HepG2 (cell line): ENCODE results near the gene MLST8. TPM values are rescaled to one million over a fixed set of nuclear protein-coding genes. Genes with fewer than 3 reads are reported as not detected.

Experiments used
- ATAC-seq: fragments of 200-7000 bp; cut with Tn5 transposase; 3 replicates; pipeline ENCODE4 v1.9.1; 2020; ENCODE audit warnings: mild to moderate bottlenecking, moderate library complexity
- BruUV-seq: library from RNA; stranded (reverse); fragments of 400-500 nt; replicated peaks from 2 replicates; lab custom pipeline; 2021; lab: Mats Ljungman, UMichigan
- CTCF ChIA-PET: fragments of 300-600 bp; formaldehyde crosslinking; extraction: SDS; loops from one replicate; lab custom pipeline; 2021; ENCODE audit warnings: low total read pairs, inconsistent platforms, low intra/inter-chr PET ratio; lab: Yijun Ruan, JAX
- POLR2A ChIA-PET: fragments of 350-600 bp; sonication (Branson Sonifier 250); formaldehyde crosslinking; loops from one replicate; lab custom pipeline; 2020; ENCODE audit warnings: antibody characterized with exemption, inconsistent platforms; lab: Yijun Ruan, JAX
- DNase-seq: peaks from one replicate; pipeline ENCODE4 v3.0.0-alpha.2; 2015; ENCODE audit warnings: low spot score
- FAIRE-seq: peaks from 3 replicates; lab custom pipeline; 2011; peaks lifted over from hg19 to GRCh38; lab: Jason Lieb, UNC
- H2AFZ ChIP-seq: one replicate; pipeline ENCODE4 v1.6.1; 2011; ENCODE audit warnings: low read length, inconsistent platforms
- H3K27ac ChIP-seq: fragments of 300-600 bp; 3 replicates; pipeline ENCODE4 v1.8.0; 2011; ENCODE audit warnings: mixed run types, mild to moderate bottlenecking, mixed read lengths, low read length, inconsistent platforms; ENCODE audit not compliant: insufficient read depth; ENCODE audit errors: extremely low read length
- H3K27me3 ChIP-seq, 2 experiments: fragments of 200-600 bp in 1 of 2; 2 replicates in 1 of 2; 3 replicates in 1 of 2; pipeline versions ENCODE4 v1.6.0 to v1.8.0; 2011; ENCODE audit warnings: low read length in 2 of 2, mild to moderate bottlenecking in 2 of 2, moderate library complexity in 2 of 2, inconsistent platforms in 1 of 2; ENCODE audit not compliant: insufficient read depth in 2 of 2, control insufficient read depth in 1 of 2
- H3K36me3 ChIP-seq, 2 experiments: fragments of 200-600 bp in 1 of 2; replicated peaks in 1 of 2; 2 replicates in 1 of 2; 3 replicates in 1 of 2; pipeline versions ENCODE4 v1.5.1 to v1.8.0; 2011; ENCODE audit warnings: low read length in 2 of 2, inconsistent platforms in 1 of 2; ENCODE audit not compliant: insufficient read depth in 2 of 2, control insufficient read depth in 1 of 2
- H3K4me1 ChIP-seq: 2 replicates; pipeline ENCODE4 v1.5.1; 2012; ENCODE audit warnings: low read length, inconsistent platforms; ENCODE audit not compliant: insufficient read depth
- H3K4me2 ChIP-seq: 2 replicates; pipeline ENCODE4 v1.6.0; 2011; ENCODE audit warnings: low read depth, low read length, inconsistent platforms
- H3K4me3 ChIP-seq, 3 experiments: fragments of 200-600 bp in 1 of 3; sonication (generic), shearing (Covaris generic) in 1 of 3; replicated peaks in 1 of 3; 2 replicates each; pipeline ENCODE4 v1.5.1; 2011 to 2016; ENCODE audit warnings: low read length in 3 of 3, inconsistent platforms in 2 of 3, low read depth in 2 of 3, mild to moderate bottlenecking in 2 of 3, control low read depth in 1 of 3, mixed read lengths in 1 of 3; ENCODE audit not compliant: insufficient read depth in 1 of 3
- H3K79me2 ChIP-seq: one replicate; pipeline ENCODE4 v1.6.1; 2011; ENCODE audit warnings: low read length, inconsistent platforms; ENCODE audit not compliant: insufficient read depth
- H3K9ac ChIP-seq: 2 replicates; pipeline ENCODE4 v1.6.0; 2011; ENCODE audit warnings: mild to moderate bottlenecking, low read depth, low read length, inconsistent platforms; ENCODE audit not compliant: insufficient read depth
- H3K9me3 ChIP-seq: 2 replicates; pipeline ENCODE4 v1.5.1; 2012; ENCODE audit warnings: mild to moderate bottlenecking, low read length
- H4K20me1 ChIP-seq: 2 replicates; pipeline ENCODE4 v1.6.0; 2011; ENCODE audit warnings: inconsistent platforms, mild to moderate bottlenecking, low read length, moderate library complexity; ENCODE audit not compliant: insufficient read depth
- FOXJ3 ChIP-seq: sonication (generic); formaldehyde crosslinking; IDR thresholded peaks from 2 replicates; pipeline ENCODE4 v1.4.0; 2020; ENCODE audit warnings: missing genetic modification reagents, mild to moderate bottlenecking, borderline replicate concordance
- HIC2 ChIP-seq: sonication (generic); formaldehyde crosslinking; IDR thresholded peaks from 2 replicates; pipeline ENCODE4 v1.9.0; 2022; ENCODE audit warnings: low read depth, missing genetic modification reagents
- HNRNPL ChIP-seq: fragments of 200-400 bp; formaldehyde crosslinking; IDR thresholded peaks from 2 replicates; pipeline ENCODE4 v1.6.1; 2017; ENCODE audit warnings: mild to moderate bottlenecking, low read depth, low read length
- MEIS1 ChIP-seq: sonication (generic); formaldehyde crosslinking; IDR thresholded peaks from 2 replicates; pipeline ENCODE4 v1.9.0; 2021; ENCODE audit warnings: mild to moderate bottlenecking, missing genetic modification reagents, moderate library complexity, borderline replicate concordance
- RAD51 ChIP-seq: fragments of 450-650 bp; IDR thresholded peaks from 2 replicates; pipeline ENCODE4 v1.6.1; 2016; ENCODE audit warnings: borderline replicate concordance
- TFAP4 ChIP-seq: sonication (generic); IDR thresholded peaks from 2 replicates; pipeline ENCODE4 v1.6.1; 2016; ENCODE audit warnings: low read depth, borderline replicate concordance
- ZNF362 ChIP-seq: sonication (generic); formaldehyde crosslinking; IDR thresholded peaks from 2 replicates; pipeline ENCODE4 v1.4.0; 2020; ENCODE audit warnings: missing genetic modification reagents, mild to moderate bottlenecking, borderline replicate concordance
- ZNF432 ChIP-seq: sonication (generic); formaldehyde crosslinking; IDR thresholded peaks from 2 replicates; pipeline ENCODE4 v1.5.0; 2020; ENCODE audit warnings: missing genetic modification reagents, mild to moderate bottlenecking, borderline replicate concordance
- ZNF530 ChIP-seq: sonication (generic); formaldehyde crosslinking; IDR thresholded peaks from 2 replicates; pipeline ENCODE4 v1.5.0; 2020; ENCODE audit warnings: low read depth, mild to moderate bottlenecking, missing genetic modification reagents
- ZNF597 ChIP-seq: sonication (generic); formaldehyde crosslinking; IDR thresholded peaks from 2 replicates; pipeline ENCODE4 v1.5.0; 2020; ENCODE audit warnings: missing genetic modification reagents
- ZNF687 ChIP-seq: sonication (generic); formaldehyde crosslinking; IDR thresholded peaks from 2 replicates; pipeline ENCODE4 v1.5.1; 2020; ENCODE audit warnings: mild to moderate bottlenecking, missing genetic modification reagents, moderate library complexity
- ZNF761 ChIP-seq: sonication (generic); formaldehyde crosslinking; conservative IDR thresholded peaks from 2 replicates; pipeline ENCODE4 v1.4.0; 2020; ENCODE audit warnings: mild to moderate bottlenecking, missing genetic modification reagents
- WGBS: methylation state at CpG from one replicate; pipeline ENCODE4 v1.1.6; 2017; ENCODE audit warnings: low lambda C conversion rate; 5-methylcytosine and 5-hydroxymethylcytosine counted together
- in situ Hi-C: cut with HindIII; loops from 2 replicates; pipeline ENCODE4 v1.10.0; 2017; ENCODE audit warnings: low pct_unique_long_range_greater_than_20kb; ENCODE audit not compliant: extremely low pct_ligation_motif_present
- intact Hi-C: fragments of 100-400 bp; cut with micrococcal nuclease; formaldehyde crosslinking; loops from one replicate; pipeline ENCODE4 v1.10.0; 2022; ENCODE audit not compliant: unreplicated experiment
- polyA plus RNA-seq, 8 experiments: library from polyadenylated mRNA; depleted of rRNA in 3 of 8; stranded (reverse) in 7 of 8; unstranded in 1 of 8; fragments of >200 nt; fragmentation: Illumina TruSeq in 4 of 8; extraction: Trizol in 4 of 8; gene quantifications; 2 replicates each; pipeline versions ENCODE4 v1.2.1 to v1.2.3, GENCODE V29; 2011 to 2016; ENCODE audit warnings: low read depth in 4 of 8, missing spikeins in 1 of 8, mixed read lengths in 1 of 8; ENCODE audit not compliant: insufficient read depth in 1 of 8
- total RNA-seq, 5 experiments: library from RNA; depleted of rRNA; stranded (reverse); fragments of >200 nt; fragmentation: Illumina TruSeq; extraction: Trizol; gene quantifications; 2 replicates each; pipeline ENCODE4 v1.2.3, GENCODE V29; 2016; ENCODE audit warnings: low read depth in 1 of 5

MLST8 gene
- total and polyA plus RNA-seq, 2 of the 13 experiments (the other 11 are each of a cell fraction or from before 2014, with no cell fraction given) = 30.8 to 72.7 TPM

- ChIA-PET POLR2A (no interaction called here), CTCF (no interaction called here)
- no TSS peak for BruUV-seq
- peaks cover 19 to 46% of the 10 kb centered on the region in 2 experiments; a peak in 3 of 5 replicates for H3K36me3 ChIP-seq
- no peaks in the 10 kb centered on the region for H3K27me3 ChIP-seq
- H2AFZ ChIP-seq = no peak overlapping the region
- no peaks in the 10 kb centered on the region for H3K9me3 ChIP-seq
- no peak overlapping the region for H3K4me2 ChIP-seq
- no peaks in the 10 kb centered on the region for H3K4me1 ChIP-seq
- no peaks in the 10 kb centered on the region for H3K79me2 ChIP-seq
- no peak overlapping the region for H3K27ac ChIP-seq
- H3K4me3 ChIP-seq = no peak overlapping the region
- DNase-seq (no peak), FAIRE-seq (no peak), ATAC-seq (no peak)
- in situ Hi-C loops = no loop called here
- no peak overlapping the region for H3K9ac ChIP-seq
- intact Hi-C loops = no loop called here
- WGBS = 98% methylated on average over 10 of the region's 28 CpGs
- H4K20me1 ChIP-seq = no peaks in the 10 kb centered on the region
- TF ChIP-seq HNRNPL (0 out of 2 replicates have a peak, but pooled peaks have one; percentile 66), RAD51 (no peak), ZNF530 (no peak), ZNF761 (CRISPR knock-in tag) (no peak), HIC2 (CRISPR knock-in tag) (no peak), MEIS1 (CRISPR knock-in tag) (no peak), ZNF362 (no peak), ZNF687 (CRISPR knock-in tag) (0 out of 2 replicates have a peak, but pooled peaks have one; percentile 5), ZNF432 (CRISPR knock-in tag) (no peak), FOXJ3 (CRISPR knock-in tag) (no peak), TFAP4 (no peak), ZNF597 (CRISPR knock-in tag) (no peak)
Observed at GRCh38 chr16:2171601-2172178, 33.6 kb upstream of the MLST8 start.
